ENCODE data around the gene NR1I2.

The NR1I2 gene

GRCh38 chr3:119781330-119782198, at the start of gene NR1I2:
Gene NR1I2 (plus strand): TSS chr3:119782101.
- DNase-seq (ENCODE audit: low read depth) = no peak

- DNase-seq (ENCODE audit: low read depth) = no peak
Observed at GRCh38 chr3:119733812-119734211, 48.1 kb upstream of the NR1I2 start.

- DNase-seq (ENCODE audit: low read depth) = no peak
Observed at GRCh38 chr3:119738741-119739140, 43.2 kb upstream of the NR1I2 start.

GRCh38 chr3:119741657-119742590, 40.0 kb upstream of the NR1I2 start:
- DNase-seq (ENCODE audit: low read depth) = no peak

- DNase-seq (ENCODE audit: low read depth) = no peak
Observed at GRCh38 chr3:119743921-119744320, 38.0 kb upstream of the NR1I2 start.

- no peak for DNase-seq (ENCODE audit: low read depth)
Observed at GRCh38 chr3:119745942-119746341, 36.0 kb upstream of the NR1I2 start.

DNA sequence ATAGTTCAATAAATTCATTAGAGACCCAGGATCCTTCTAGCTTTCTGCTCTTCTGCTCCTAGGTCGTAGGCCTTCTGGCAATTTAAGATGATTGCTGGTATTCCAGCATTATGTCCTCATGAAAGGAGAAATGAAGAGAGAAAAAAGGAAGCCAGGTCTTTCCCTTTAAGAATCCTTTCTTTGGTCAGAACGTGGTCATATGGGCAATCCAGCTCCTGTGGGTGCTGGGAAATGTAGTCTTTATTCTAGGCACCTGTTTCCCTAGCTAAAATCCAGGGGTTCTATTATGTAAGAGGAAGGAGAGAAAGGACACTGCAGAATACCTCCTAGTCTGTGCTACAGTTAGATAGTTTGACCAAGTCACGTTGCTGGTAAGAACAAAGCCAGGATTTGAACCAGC, 35.5 kb upstream of the NR1I2 start:
- DNase-seq (ENCODE audit: low read depth) = no peak

DNA sequence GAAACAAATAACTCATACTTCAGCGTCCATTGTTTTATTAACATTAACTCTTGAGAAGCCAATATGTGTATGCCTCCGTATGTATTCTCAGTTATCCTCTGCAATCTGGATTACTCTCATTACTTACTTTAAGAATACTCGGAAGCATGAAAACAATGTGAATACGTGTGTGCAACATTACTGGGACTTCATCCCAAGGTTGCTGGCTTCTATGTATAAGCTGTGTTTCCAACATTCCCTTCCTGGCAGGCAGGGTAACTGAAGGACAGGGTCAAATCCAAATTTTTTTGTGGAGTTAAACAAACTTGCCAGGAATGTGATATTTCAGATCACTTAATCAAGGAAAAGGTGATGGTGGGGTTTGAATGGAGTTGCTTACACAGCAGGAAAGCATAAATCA, 34.5 kb upstream of the NR1I2 start:
- no peak for DNase-seq (ENCODE audit: low read depth)

- DNase-seq (ENCODE audit: low read depth) = no peak
Observed at GRCh38 chr3:119748991-119749390, 32.9 kb upstream of the NR1I2 start.

DNA sequence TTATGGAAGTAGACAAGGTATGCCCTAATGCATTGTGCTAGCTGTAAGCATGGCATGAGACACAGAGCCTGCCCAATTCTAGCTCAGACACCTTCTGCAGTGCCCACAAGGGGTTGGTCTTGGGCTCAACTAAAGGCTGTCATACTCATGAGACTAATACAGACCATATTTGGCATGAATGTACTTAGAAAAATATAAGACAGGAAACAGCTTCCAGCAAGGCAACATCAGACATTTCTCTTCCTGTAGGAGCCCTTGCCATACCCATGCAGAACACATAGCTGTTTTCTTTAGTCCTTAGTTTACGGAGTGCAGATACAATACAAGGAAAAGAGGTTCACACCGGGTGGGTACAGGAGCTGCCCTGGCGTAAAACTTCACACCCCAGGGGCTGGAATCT, 30.5 kb upstream of the NR1I2 start:
- no peak for DNase-seq (ENCODE audit: low read depth)

GRCh38 chr3:119759962-119760361, 21.9 kb upstream of the NR1I2 start:
- DNase-seq (ENCODE audit: low read depth) = no peak

GRCh38 chr3:119762876-119763275, 19.0 kb upstream of the NR1I2 start:
- DNase-seq (ENCODE audit: low read depth) = no peak

DNA sequence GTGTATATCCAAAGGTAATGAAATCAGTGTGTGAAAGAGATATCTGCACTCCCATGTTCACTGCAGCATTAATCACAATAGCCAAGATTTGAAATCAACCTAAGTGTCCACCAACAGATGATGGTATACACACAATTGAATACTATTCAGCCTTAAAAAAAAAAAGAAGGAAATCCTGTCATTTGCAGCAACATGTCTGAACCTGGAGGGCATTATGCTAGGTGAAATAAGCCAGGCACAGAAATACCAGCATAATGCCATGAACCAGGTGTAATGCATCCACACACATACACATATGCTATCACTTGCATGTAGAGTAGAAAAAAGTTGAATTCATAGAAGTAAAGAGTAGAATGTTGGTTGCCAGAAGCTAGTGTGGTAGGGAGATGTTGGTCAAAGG, 18.4 kb upstream of the NR1I2 start:
- no peak for DNase-seq (ENCODE audit: low read depth)

DNA sequence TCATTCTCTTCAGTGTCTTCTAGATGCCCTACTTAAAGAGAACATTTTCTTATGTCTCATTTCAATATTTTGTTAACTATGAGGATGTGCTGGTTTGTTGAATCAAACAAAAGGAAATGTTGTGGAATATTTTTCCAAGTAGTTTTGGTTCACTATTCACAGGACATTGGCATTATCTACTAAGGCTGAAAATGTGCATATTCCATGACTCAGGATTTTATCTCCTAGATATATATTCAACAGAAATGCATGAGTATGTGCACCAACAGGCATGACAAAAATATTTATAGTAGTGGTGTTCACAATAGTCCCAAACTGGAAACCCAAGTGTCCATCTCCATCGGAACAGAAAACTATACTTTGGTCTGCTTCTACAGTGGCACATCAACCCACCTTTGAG, 16.7 kb upstream of the NR1I2 start:
- no peak for DNase-seq (ENCODE audit: low read depth)

- DNase-seq (ENCODE audit: low read depth) = no peak
Observed at GRCh38 chr3:119767936-119768601, 13.8 kb upstream of the NR1I2 start.

GRCh38 chr3:119768668-119769393, 13.1 kb upstream of the NR1I2 start:
- DNase-seq (ENCODE audit: low read depth) = no peak

DNA sequence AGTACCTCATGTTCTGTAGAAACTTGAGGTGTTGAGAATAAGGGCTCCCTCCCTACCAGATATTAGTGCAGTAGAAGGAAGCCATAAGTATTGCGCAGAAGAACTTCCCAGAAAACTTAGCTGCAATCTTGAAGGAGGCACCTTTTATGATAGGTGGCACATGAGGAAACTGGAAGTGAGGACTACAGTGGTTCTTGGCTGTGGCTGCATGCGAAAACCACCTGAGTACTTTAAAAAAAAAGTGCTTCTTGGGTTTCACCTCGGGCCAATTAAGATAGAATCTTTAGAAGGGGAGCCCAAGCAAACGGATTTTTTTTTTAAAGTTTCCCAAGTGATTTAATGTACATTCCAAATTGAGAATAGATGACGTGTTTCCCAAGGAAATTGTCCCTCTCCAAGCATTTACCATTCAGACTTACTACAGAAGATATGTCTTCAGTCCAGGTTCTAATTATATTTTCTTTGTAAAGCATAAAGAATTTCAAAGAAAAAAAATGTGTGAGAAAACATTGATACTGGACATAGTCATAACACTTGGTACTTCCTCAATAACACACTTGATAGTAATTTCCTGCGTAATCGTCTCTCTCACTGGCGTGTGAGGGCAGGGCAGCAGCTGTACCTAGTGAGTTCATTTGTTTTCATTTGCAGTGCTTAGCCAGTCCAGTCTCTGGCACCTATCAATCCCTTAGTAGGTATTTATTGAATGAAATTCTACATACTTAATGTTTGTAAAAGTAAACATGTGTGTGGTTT, 12.3 kb upstream of the NR1I2 start:
- no peak for DNase-seq (ENCODE audit: low read depth)

DNA sequence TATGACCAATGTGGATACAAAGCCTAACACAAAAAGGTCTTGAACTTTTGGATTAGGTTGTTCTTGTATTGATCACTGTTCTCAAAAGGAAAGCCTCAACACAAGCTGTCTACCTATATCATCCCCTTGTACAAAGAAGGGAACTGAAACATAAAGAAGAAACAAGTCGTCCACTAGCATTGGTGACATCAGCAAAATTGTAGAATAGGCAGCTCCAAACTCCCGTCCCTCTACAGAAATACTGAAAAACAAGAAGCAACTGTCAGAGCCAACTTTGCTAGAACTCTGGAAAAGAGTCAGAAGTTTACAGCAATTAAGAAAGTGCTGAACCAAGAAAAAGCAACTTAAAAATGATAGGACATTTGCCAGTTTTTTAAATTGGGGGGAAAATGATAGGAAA, 7.5 kb upstream of the NR1I2 start:
- DNase-seq (ENCODE audit: low read depth) = no peak

DNA sequence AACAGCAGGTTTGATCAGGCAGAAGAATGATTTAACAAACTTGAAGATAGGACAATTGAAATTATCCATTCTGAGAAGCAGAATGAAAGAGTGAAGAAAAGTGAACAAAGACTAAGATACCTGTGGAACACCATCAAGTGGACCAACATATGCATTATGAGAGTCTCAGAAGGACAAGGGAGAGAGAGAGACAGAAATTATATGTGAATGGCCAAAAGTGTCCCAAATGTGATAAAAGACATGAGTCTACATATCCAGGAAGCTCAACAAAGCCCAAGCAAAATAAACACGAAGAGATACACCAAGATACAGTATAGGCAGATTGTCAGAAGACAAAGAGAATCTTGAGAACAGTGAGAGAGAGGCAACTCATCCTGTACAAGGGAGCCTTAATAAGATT, 5.6 kb upstream of the NR1I2 start:
- no peak for DNase-seq (ENCODE audit: low read depth)

- DNase-seq (ENCODE audit: low read depth) = no peak
Observed at GRCh38 chr3:119778176-119778575, 3.7 kb upstream of the NR1I2 start.

DNA sequence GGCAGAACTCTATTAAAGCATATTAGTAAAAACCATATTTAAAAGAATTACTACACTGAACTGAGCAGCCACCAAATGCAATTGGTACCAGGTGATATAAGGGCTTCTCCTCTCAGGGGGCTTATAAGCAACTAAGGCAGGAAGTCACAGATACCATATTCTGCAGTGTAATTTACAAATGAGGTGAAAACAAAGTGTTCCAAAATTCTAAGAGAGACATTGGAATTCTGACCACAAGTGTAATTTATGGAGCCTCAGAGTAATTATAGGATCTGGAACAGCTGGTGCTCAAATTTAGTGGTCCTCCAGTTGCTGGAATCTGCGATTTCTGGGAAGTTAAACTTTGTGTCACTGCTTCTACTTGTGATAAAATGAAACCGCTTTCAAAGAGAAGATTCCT, 3.1 kb upstream of the NR1I2 start:
- DNase-seq (ENCODE audit: low read depth) = no peak

Measured in stimulated activated CD4-positive, alpha-beta T cell treated with anti-CD3 and anti-CD28 coated beads, Interleukin-2, amount 100 ng/mL, for 4 hours (primary cell).